Stimulated activated CD8-positive, alpha-beta memory T cell treated with anti-CD3 and anti-CD28 coated beads, Interleukin-4, amount 100 ng/mL, for 1 hour (primary cell): Measurements from ENCODE around the gene RCN2.
"Not testable (repeated sequence)": the region's sequence is repeated elsewhere in the genome, so short reads cannot be mapped to it uniquely, and the experiment has no call there.

Experiments
- DNase-seq, 2 donors: peaks; one replicate each; pipeline ENCODE4 v3.0.0-alpha.2; 2020; ENCODE audit warnings: low read depth in 2 of 2, low spot score in 1 of 2

RCN2 gene

DNA sequence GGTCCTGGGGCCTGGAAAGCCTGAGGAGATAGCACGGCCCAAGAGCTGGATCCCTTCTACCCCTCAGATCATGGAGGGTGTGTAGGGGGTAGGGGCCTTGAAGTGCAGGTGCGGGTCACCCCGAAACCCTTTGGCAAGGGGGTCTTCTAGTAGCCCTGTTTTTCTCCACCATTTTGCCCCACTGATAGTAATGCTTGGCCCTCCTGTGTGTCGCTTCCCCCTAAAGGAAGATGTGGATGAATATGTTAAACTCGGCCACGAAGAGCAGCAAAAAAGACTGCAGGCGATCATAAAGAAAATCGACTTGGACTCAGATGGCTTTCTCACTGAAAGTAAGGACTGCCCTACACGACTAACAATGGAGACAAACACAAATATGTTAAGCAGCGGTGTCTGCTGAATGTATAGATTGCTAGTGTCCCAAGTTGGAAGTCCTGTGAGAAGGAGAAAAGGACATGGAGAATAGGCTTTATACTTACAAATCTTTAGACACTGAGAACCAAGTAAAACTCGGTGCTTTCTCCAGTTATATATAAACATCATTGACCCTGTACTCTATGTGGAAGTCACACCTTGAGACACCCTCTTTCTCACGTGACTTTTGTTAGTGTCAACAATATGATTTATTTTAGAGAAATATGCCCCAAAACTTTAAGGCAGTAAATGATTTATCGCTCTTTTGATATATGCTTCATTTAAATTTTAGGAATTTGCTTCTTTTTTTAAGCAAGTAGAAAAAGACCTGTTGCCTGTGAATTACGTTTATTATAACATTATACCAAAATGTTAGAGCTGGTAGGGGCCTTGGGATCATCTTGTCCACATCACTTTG is 802 bp downstream of the RCN2 start:
- no peak for DNase-seq

DNA sequence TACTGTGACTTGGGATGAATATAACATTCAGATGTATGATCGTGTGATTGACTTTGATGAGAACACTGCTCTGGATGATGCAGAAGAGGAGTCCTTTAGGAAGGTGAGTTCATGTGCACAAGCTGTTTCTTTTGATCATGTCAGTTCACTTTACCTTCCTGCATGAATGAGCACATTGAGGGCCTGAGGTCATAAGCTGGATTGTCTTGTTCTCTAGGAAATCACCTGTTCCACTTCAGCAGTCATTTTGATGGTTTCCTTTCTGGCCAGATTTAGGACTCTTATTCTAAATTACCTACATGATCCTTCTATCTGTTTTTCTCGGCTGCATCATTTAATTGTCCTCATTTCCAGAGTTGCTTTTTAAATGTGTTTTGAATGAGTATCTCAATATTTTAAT is 4.1 kb downstream of the RCN2 start:
- DNase-seq = no peak

DNA sequence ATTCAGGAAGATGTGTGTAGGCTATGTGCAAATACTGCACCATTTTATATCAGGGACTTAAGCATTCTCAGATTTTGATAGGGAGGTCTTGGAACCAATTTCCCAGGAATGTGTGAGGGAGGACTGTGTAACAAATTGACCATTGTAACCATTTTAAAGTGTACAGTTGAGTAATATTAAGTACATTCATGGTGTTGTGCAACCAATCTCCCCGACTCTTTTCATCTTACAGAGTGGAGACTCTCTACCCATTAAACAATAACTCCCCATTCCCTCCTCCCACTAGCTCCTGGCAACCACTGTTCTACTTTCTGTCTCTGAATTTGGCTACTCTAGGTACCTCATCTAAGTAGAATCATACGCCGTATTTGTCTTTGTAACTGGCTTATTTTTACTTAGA is 5.1 kb downstream of the RCN2 start:
- no peak for DNase-seq

DNA sequence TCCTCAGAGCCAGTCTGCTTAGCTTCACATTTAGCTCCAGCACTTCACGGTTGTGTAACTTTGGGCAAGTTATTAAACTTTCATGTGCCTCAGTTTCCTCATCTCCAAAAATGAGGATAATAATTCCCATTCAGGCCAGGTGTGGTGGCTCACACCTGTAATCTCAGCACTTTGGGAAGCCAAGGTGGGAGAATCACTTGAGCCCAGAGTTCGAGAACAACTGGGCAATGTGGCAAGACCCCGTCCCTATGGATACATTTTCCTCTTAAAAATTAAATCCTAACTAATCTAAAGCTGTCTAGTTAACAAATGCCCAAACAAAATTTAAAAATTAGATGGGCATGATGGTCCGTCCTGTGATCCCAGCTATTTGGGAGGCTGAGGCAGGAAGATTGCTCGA is 7.2 kb downstream of the RCN2 start:
- no peak for DNase-seq

DNA sequence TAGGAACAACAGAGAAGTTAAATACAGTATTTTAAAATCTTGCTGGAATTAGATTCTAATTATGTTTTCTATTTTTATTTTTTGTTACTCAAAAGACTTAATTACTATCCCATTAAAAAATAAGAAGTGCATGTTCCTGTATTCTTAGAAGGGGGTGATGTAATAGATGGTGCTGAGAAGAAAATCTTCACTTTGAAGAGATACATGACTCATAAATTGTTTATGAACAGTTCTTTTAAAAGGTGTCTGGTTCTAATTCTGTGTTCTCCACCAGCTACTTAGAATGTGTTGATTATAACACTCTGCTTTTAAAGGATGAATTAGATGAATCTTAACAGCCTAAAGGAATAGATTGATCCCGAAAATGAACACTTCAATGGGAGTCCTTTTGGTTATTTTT is 8.2 kb downstream of the RCN2 start:
- no peak for DNase-seq

GRCh38 chr15:76941636-76942035 is 10.1 kb downstream of the RCN2 start:
- DNase-seq = no peak

GRCh38 chr15:76942331-76942730 is 10.8 kb downstream of the RCN2 start:
- no peak for DNase-seq

DNA sequence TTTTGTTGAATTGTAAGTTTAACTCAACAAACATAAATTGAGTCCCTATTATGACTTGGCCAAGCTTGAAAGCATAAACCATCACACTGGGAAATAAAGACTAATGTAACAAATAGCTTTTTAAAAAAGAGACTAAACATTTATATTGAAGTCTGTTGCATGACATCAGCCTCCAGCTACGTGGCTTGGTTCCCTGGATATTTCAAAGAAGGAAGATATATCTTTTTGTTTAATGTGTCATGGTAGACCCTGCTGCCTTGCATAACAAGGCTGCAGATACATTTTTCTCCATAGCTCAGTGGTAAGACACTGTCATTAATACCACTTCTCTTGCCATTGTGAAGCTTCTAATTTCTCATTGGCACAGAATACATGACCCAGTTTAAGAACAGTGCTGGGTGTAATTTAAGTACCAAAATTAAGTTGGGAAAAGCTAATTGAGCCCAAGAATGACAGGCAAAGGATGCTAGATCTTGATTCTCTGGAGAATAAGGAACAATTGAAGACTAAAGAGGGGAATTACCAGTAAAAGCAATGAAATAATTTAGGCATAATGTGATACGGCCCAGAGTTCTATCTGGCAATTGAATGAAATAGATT is 14.0 kb downstream of the RCN2 start:
- DNase-seq = no peak

GRCh38 chr15:76947454-76947853 is 15.9 kb downstream of the RCN2 start:
- DNase-seq = no peak

DNA sequence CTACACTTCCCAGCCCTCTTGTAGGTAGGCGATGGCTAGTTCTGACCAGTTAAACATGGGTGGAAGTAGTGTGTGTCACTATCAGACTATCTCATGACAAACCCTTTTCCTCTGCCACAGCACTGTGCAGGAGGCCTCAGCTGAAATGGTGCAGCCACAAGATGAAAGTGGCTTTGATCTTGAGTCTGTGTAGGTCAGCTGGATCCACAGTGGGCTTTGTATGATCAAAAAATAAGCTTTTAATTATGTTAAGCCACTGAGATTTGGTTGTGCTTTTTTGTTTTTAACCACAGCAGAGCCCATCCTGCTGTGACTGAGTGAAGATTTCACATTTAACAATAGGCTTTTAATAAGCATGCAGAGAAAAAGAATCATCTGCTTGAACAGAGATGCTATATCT is 19.7 kb downstream of the RCN2 start:
- DNase-seq = no peak

- DNase-seq = no peak
Measured at GRCh38 chr15:76953913-76954312, 22.4 kb downstream of the RCN2 start.

- no peak for DNase-seq
Measured at GRCh38 chr15:76954744-76955143, 23.2 kb downstream of the RCN2 start.

- no peak for DNase-seq
Measured at GRCh38 chr15:76961268-76962011, 29.9 kb downstream of the RCN2 start.

DNA sequence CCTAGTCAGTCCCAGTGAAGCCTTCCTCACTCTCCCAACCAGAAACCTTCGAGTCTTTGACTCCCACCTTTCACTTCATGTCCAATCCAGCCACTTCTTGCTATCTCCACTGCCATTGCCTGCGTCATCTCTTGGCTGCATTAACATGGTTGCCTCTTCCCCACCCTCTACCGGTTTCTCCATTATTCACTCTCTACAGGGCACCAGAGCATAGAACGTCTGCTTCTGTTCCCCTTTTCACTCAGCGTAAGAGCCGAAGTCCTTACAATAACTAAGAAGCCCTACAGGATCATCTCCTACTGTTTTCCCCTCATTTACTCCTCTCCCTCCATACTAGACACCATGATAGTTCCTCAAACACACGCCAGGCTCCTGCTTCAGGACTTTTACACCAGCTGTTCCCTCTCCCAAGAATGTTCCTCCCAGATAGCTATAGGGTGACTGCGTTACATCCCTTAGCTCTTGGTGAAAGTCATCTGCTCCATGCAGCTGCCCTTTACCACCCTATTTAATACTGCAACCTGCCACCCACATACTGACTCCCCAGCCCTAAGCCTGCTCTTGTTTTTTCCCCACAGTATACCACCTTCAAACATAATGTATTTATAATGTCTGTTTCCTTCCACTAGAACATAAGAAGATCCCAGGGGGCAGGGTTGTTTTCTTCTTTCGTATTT is 30.9 kb downstream of the RCN2 start:
- DNase-seq = no peak

GRCh38 chr15:76963596-76963995 is 32.0 kb downstream of the RCN2 start:
- DNase-seq = no peak

DNA sequence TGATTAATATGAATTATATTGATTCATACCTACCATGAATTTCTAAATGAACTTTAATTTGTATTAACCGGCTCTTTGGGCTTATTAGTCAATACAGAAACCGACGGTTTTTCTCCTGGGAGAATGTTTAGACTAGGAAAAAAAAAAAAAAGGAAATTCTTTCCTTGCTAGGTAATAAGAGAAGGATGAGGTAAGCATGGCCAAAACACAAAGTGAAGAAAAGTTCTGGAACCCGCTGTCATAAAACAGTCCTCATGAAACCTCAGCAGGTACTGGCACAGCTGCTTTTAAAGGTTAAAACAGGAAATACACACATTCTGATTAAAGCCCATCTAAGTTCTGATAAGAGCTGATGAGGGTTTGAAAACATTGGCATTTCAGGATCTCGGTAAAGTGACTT is 32.6 kb downstream of the RCN2 start:
- DNase-seq = no peak

DNA sequence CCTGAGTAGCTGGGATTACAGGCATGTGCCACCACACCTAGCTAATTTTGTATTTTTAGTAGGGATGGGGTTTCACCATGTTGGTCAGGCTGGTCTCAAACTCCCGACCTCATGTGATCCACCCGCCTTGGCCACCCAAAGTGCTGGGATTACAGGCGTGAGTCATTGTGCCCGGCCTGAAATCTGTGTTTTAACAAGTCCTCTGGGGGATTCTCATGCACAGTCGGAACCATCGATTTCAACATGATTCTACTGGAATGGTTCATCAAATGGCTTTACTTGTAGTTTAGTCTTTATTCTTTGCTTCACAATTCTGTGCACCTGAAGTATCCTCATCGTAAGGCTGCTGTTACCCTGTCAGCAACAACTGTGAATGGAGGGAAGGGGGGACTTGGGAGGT is 34.5 kb downstream of the RCN2 start:
- not testable (repeated sequence) for DNase-seq

- DNase-seq = no peak
Measured at GRCh38 chr15:76967067-76967466, 35.5 kb downstream of the RCN2 start.

GRCh38 chr15:76968306-76968705 is 36.8 kb downstream of the RCN2 start:
- no peak for DNase-seq

GRCh38 chr15:76972389-76973361 is 41.1 kb downstream of the RCN2 start:
- DNase-seq = no peak

DNA sequence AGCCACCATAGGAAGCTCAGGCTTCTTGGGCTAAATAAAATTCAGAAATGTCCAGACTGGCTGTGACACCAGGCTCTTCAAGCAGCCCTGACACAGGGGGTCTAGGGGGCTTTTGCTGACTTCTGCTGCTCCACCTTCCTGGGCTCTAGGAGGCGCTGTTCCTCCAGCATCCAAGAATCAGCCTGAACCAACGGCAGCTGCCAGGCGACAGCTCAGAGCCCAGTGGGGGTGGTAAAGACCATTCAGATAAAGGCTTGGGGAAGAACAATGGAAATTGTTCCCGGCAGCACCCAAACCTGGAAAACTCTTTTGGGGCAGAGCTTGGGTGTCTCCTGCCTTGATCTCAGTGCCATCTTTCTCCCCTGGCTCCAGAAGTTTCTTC is 41.8 kb downstream of the RCN2 start:
- DNase-seq = peak in 1 of 2 donors; percentile 44
